Measurements from ENCODE around the gene STIL. TPM values are rescaled to one million over a fixed set of nuclear protein-coding genes. Genes with fewer than 3 reads are reported as not detected.
"Not testable (repeated sequence)": the region's sequence is repeated elsewhere in the genome, so short reads cannot be mapped to it uniquely, and the experiment has no call there.

Gene STIL
- total and polyA plus RNA-seq, 2 experiments from 2014 or later = 2.5 to 6.1 TPM

DNA sequence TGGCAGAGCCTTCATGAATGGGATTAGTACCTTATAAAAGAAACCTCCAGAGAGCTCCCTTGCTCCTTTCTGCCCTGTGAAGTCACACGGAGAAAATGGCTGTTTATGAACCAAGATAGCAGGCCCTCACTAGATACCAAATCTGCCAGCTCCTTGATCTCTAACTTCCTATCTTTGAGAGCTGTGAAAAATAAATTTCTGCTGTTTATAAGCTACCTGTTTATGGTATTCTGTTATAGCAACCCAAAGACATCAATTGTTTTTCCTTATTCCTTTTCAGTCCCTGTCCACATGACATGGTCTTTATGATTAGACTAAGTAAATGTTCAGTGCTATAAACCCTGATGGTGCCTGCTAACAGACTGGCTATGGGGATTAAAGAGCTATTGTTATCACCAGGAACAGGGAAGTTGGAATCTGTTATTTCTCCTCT lies 9.7 kb upstream of the STIL start:
- H3K4me2 ChIP-seq = peak overlapping the region; percentile 2
- H3K4me1 ChIP-seq (ENCODE audit: insufficient read depth) = no peaks in the 10 kb centered on the region
- DNase-seq (ENCODE audit: low spot score) = peak; percentile 62
- H3K27me3 ChIP-seq = no peaks in the 10 kb centered on the region
- no peak overlapping the region for H3K4me3 ChIP-seq
- H2AFZ ChIP-seq = no peak overlapping the region
- H3K9me3 ChIP-seq (ENCODE audit: low read depth) = no peaks in the 10 kb centered on the region
- H3K9me2 ChIP-seq (replicated peaks; ENCODE audit: insufficient read depth) = no peaks in the 10 kb centered on the region
- H3K36me3 ChIP-seq (replicated peaks; ENCODE audit: insufficient read depth, low read depth) = no peaks in the 10 kb centered on the region
- no peaks in the 10 kb centered on the region for H3K79me2 ChIP-seq
- no peak for TF ChIP-seq EZH2 (IDR thresholded peaks at IDR 0.05; ENCODE audit: borderline replicate concordance)
- H4K20me1 ChIP-seq (ENCODE audit: insufficient read depth, poor library complexity, severe bottlenecking) = no peaks in the 10 kb centered on the region
- H3K27ac ChIP-seq = peak overlapping the region; percentile 59
- 6% methylated on average over 1 of the region's 1 CpG for WGBS (ENCODE audit: low lambda C conversion rate, missing lambda C conversion rate)

DNA sequence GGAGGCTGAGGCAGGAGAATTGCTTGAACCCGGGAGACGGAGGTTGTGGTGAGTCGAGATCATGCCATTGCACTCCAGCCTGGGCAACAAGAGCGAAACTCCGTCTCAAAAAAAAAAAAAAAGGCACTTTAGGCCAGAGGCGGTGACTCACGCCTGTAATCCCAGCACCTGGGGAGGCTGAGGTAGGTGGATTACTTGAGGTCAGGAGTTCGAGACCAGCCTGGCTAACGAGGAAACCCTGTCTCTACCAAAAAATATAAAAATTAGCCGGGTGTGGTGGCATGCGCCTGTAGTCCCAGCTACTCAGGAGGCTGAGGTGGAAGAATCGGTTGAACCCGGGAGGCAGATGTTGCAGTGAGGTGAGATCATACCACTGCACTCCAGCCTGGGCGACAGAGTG lies 6.0 kb upstream of the STIL start:
- H2AFZ ChIP-seq; H3K4me1 ChIP-seq (ENCODE audit: insufficient read depth); DNase-seq (ENCODE audit: low spot score); H3K27ac ChIP-seq; H3K4me2 ChIP-seq; H4K20me1 ChIP-seq (ENCODE audit: insufficient read depth, poor library complexity, severe bottlenecking); H3K4me3 ChIP-seq; H3K36me3 ChIP-seq (replicated peaks; ENCODE audit: insufficient read depth, low read depth); H3K9me2 ChIP-seq (replicated peaks; ENCODE audit: insufficient read depth); H3K9me3 ChIP-seq (ENCODE audit: low read depth); H3K27me3 ChIP-seq; H3K79me2 ChIP-seq: not testable (repeated sequence)
- 96% methylated on average over 14 of the region's 14 CpGs for WGBS (ENCODE audit: low lambda C conversion rate, missing lambda C conversion rate)

DNA sequence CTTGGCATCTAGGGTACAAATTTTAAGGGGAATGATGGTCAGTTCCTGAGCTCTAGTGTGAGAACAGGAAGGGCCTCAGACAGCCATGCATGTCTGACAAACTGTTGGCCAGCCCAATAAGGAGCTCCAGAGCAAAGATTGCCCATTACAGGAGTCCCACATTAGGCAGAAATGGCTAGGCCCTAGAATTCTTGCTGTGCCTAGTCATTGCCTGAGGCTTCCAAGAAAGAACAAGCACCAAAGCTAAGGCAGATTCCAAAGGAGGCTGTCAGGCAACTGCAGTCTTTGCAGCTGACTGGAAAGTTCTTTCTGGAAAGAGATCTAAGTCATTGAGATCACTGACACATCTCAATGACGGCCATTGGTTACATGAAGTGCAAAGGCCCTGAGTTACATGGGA lies 3.9 kb upstream of the STIL start:
- Histone ChIP-seq H4K20me1 (ENCODE audit: insufficient read depth, poor library complexity, severe bottlenecking) (no peaks in the 10 kb centered on the region), H3K4me3 (no peak overlapping the region), H3K27ac (no peak overlapping the region), H3K4me1 (ENCODE audit: insufficient read depth) (peaks cover under 1% of the 10 kb centered on the region), H3K4me2 (no peak overlapping the region), H3K9me3 (ENCODE audit: low read depth) (no peaks in the 10 kb centered on the region), H3K9me2 (replicated peaks; ENCODE audit: insufficient read depth) (no peaks in the 10 kb centered on the region), H3K79me2 (peaks cover under 1% of the 10 kb centered on the region), H2AFZ (no peak overlapping the region), H3K27me3 (no peaks in the 10 kb centered on the region), H3K36me3 (replicated peaks; ENCODE audit: insufficient read depth, low read depth) (no peaks in the 10 kb centered on the region)
- TF ChIP-seq EZH2 (IDR thresholded peaks at IDR 0.05; ENCODE audit: borderline replicate concordance) (no peak), EZH2phosphoT487 (IDR thresholded peaks at IDR 0.05; ENCODE audit: low read depth, severe bottlenecking, unreplicated experiment) (no peak)
- TF ChIP-seq, protein P1, sequence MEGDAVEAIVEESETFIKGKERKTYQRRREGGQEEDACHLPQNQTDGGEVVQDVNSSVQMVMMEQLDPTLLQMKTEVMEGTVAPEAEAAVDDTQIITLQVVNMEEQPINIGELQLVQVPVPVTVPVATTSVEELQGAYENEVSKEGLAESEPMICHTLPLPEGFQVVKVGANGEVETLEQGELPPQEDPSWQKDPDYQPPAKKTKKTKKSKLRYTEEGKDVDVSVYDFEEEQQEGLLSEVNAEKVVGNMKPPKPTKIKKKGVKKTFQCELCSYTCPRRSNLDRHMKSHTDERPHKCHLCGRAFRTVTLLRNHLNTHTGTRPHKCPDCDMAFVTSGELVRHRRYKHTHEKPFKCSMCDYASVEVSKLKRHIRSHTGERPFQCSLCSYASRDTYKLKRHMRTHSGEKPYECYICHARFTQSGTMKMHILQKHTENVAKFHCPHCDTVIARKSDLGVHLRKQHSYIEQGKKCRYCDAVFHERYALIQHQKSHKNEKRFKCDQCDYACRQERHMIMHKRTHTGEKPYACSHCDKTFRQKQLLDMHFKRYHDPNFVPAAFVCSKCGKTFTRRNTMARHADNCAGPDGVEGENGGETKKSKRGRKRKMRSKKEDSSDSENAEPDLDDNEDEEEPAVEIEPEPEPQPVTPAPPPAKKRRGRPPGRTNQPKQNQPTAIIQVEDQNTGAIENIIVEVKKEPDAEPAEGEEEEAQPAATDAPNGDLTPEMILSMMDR (IDR thresholded peaks at IDR 0.05; ENCODE audit: poor library complexity) = no peak
- no peak for DNase-seq (ENCODE audit: low spot score)
- 79% methylated on average over 1 of the region's 1 CpG for WGBS (ENCODE audit: low lambda C conversion rate, missing lambda C conversion rate)

DNA sequence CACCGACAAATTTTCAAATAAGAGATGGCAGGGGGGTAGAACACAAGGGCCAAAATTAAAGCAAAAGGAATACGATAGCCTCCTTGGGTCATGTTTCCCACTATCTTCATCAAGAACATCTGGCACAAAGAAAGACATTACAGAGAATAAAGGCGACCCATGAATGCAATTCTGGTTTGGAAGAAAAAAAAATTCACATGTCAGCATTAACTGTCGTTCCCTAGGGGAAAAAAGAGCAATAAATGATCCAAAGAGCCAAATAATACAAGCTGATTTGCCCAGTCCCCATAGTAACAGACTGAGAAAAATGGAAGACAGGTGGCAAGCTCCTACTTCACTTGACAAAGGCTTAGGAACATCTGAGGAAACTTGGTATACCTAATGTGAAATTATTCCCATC lies 4.5 kb downstream of the STIL start:
- DNase-seq (ENCODE audit: low spot score) = no peak
- WGBS (ENCODE audit: low lambda C conversion rate, missing lambda C conversion rate) = 95% methylated on average over 4 of the region's 4 CpGs
- H4K20me1 ChIP-seq (ENCODE audit: insufficient read depth, poor library complexity, severe bottlenecking) = no peaks in the 10 kb centered on the region
- H3K9me3 ChIP-seq (ENCODE audit: low read depth) = no peaks in the 10 kb centered on the region
- H2AFZ ChIP-seq = no peak overlapping the region
- no peaks in the 10 kb centered on the region for H3K9me2 ChIP-seq (replicated peaks; ENCODE audit: insufficient read depth)
- no peak overlapping the region for H3K4me2 ChIP-seq
- no peaks in the 10 kb centered on the region for H3K27me3 ChIP-seq
- H3K4me1 ChIP-seq (ENCODE audit: insufficient read depth) = peaks cover 5% of the 10 kb centered on the region
- TF ChIP-seq, protein P1 (IDR thresholded peaks at IDR 0.05; ENCODE audit: poor library complexity) = no peak
- TF ChIP-seq EZH2 (IDR thresholded peaks at IDR 0.05; ENCODE audit: borderline replicate concordance) (no peak), EZH2phosphoT487 (IDR thresholded peaks at IDR 0.05; ENCODE audit: low read depth, severe bottlenecking, unreplicated experiment) (no peak)
- no peak overlapping the region for H3K27ac ChIP-seq
- H3K36me3 ChIP-seq (replicated peaks; ENCODE audit: insufficient read depth, low read depth) = no peaks in the 10 kb centered on the region
- peaks cover 45% of the 10 kb centered on the region for H3K79me2 ChIP-seq
- no peak overlapping the region for H3K4me3 ChIP-seq

Measured in hepatocyte (in vitro differentiated cells).